Naive thymus-derived CD4-positive, alpha-beta T cell (primary cell): ENCODE data around the gene CRTAC1. TPM values are rescaled to one million over a fixed set of nuclear protein-coding genes. Genes with fewer than 3 reads are reported as not detected.

ENCODE experiments used
- ATAC-seq: fragments of 150-1000 bp; cut with Tn5 transposase; 2 replicates; pipeline ENCODE4 v1.10.0; 2021; ENCODE audit warnings: mild to moderate bottlenecking, moderate library complexity
- CTCF ChIA-PET: fragments of 350-600 bp; sonication (Branson Sonifier 250); formaldehyde crosslinking; loops from one replicate; lab custom pipeline; 2021; ENCODE audit warnings: antibody characterized with exemption; lab: Charles Lee
- POLR2A ChIA-PET: fragments of 350-600 bp; sonication (Branson Sonifier 250); formaldehyde crosslinking; loops from one replicate; lab custom pipeline; 2021; ENCODE audit warnings: antibody characterized with exemption, inconsistent platforms; lab: Charles Lee
- DNase-seq, 9 donors: peaks; one replicate each; pipeline versions ENCODE4 v3.0.0 to v3.0.0-alpha.2; 2020 to 2022; ENCODE audit warnings: mixed read lengths in 1 of 9
- H3K27ac ChIP-seq: one replicate; pipeline ENCODE4 v1.7.0; 2013; ENCODE audit warnings: mild to moderate bottlenecking, low read depth, low read length, moderate library complexity
- H3K27me3 ChIP-seq, 2 donors: one replicate each; pipeline ENCODE4 v1.7.0; 2013; ENCODE audit warnings: low read length in 2 of 2, mild to moderate bottlenecking in 2 of 2, moderate library complexity in 2 of 2; ENCODE audit not compliant: control insufficient read depth in 2 of 2, insufficient read depth in 2 of 2
- H3K36me3 ChIP-seq, 3 experiments: 1 replicate in 2 of 3; 2 replicates in 1 of 3; pipeline ENCODE4 v1.7.0; 2013; ENCODE audit warnings: low read length in 3 of 3, mild to moderate bottlenecking in 3 of 3, moderate library complexity in 1 of 3; ENCODE audit not compliant: insufficient read depth in 3 of 3, control insufficient read depth in 2 of 3
- H3K4me1 ChIP-seq, 2 donors: one replicate each; pipeline ENCODE4 v1.7.0; 2013; ENCODE audit warnings: low read length in 2 of 2, mild to moderate bottlenecking in 2 of 2, moderate library complexity in 1 of 2; ENCODE audit not compliant: control insufficient read depth in 2 of 2, insufficient read depth in 2 of 2
- H3K4me3 ChIP-seq: 2 replicates; pipeline ENCODE4 v1.7.0; 2013; ENCODE audit warnings: mild to moderate bottlenecking, low read length
- H3K9me3 ChIP-seq, 3 experiments: 1 replicate in 2 of 3; 2 replicates in 1 of 3; pipeline ENCODE4 v1.7.0; 2013; ENCODE audit warnings: low read length in 3 of 3; ENCODE audit not compliant: control insufficient read depth in 2 of 3
- H3K27ac Mint-ChIP-seq, 9 donors: one replicate each; pipeline ENCODE4 v1.8.0; 2020 to 2022; ENCODE audit warnings: mixed read lengths in 9 of 9, mild to moderate bottlenecking in 8 of 9, moderate library complexity in 5 of 9, inconsistent platforms in 2 of 9
- H3K27me3 Mint-ChIP-seq, 5 donors: one replicate each; pipeline ENCODE4 v1.8.0; 2021 to 2022; ENCODE audit warnings: mixed read lengths in 5 of 5, mild to moderate bottlenecking in 1 of 5
- H3K36me3 Mint-ChIP-seq, 5 donors: one replicate each; pipeline ENCODE4 v1.8.0; 2020 to 2022; ENCODE audit warnings: mixed read lengths in 5 of 5, mild to moderate bottlenecking in 3 of 5, inconsistent platforms in 1 of 5
- H3K4me1 Mint-ChIP-seq, 7 donors: one replicate each; pipeline ENCODE4 v1.8.0; 2020 to 2022; ENCODE audit warnings: mixed read lengths in 7 of 7, mild to moderate bottlenecking in 3 of 7, inconsistent platforms in 1 of 7
- H3K4me3 Mint-ChIP-seq, 10 donors: one replicate each; pipeline ENCODE4 v1.8.0; 2020 to 2022; ENCODE audit warnings: mild to moderate bottlenecking in 10 of 10, mixed read lengths in 10 of 10, moderate library complexity in 6 of 10, inconsistent platforms in 2 of 10
- H3K9me3 Mint-ChIP-seq, 11 donors: one replicate each; pipeline ENCODE4 v1.8.0; 2020 to 2022; ENCODE audit warnings: mixed read lengths in 11 of 11, mild to moderate bottlenecking in 4 of 11, inconsistent platforms in 1 of 11, moderate library complexity in 1 of 11
- intact Hi-C, 2 donors: fragments of 100-400 bp; cut with micrococcal nuclease; formaldehyde crosslinking; loops; one replicate each; pipeline ENCODE4 v1.15.1; 2023
- polyA plus RNA-seq, 2 donors: library from polyadenylated mRNA; unstranded; fragments of 300-500 nt; fragmentation: Illumina TruSeq; gene quantifications; one replicate each; pipeline ENCODE4 v1.2.3, GENCODE V29; 2021
- total RNA-seq, 6 experiments: library from RNA in 5 of 6; stranded (reverse) in 5 of 6; gene quantifications; 1 replicate in 5 of 6; 2 replicates in 1 of 6; pipeline ENCODE4 v1.2.3 and lab custom pipeline; 2021 to 2026

Gene CRTAC1
- total and polyA plus RNA-seq, 7 experiments from 2014 or later, result not detected

DNA sequence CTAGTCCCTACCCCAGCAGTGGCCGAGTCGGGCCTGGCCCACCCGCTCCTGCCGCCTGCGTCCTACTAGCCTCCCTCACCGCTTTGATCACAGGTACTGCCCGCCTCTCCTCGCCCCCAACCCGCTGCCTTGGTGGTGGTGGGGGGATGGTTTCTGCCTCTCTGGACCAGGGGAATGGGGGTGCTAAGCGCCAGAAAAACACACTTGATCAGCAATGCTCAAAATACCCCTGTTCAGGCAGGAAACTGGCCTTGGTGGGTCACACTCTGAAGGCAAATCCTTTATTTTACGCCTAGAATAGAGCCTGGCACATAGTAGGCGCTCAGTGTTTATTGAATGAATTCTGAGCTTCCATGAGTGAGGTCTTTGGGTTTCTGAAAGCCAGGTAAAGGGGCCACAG is 1.0 kb upstream of the CRTAC1 start:
- DNase-seq (no peak), ATAC-seq (no peak)
- POLR2A ChIA-PET, result no interaction called here
- peak overlapping the region in 6 of 10 donors; percentile 14 to 71 (median 31) for H3K4me3 Mint-ChIP-seq
- no peaks in the 10 kb centered on the region for H3K9me3 Mint-ChIP-seq
- no peaks in the 10 kb centered on the region for H3K36me3 ChIP-seq
- H3K9me3 ChIP-seq, result no peaks in the 10 kb centered on the region
- H3K4me1 Mint-ChIP-seq, result peaks cover 2 to 19% (median 12%) of the 10 kb centered on the region in 7 donors
- H3K4me1 ChIP-seq, result peaks cover 0 to 4% of the 10 kb centered on the region in 2 donors
- H3K27ac Mint-ChIP-seq, result no peak overlapping the region
- no peaks in the 10 kb centered on the region for H3K36me3 Mint-ChIP-seq
- intact Hi-C loops, result no loop called here
- H3K27ac ChIP-seq, result no peak overlapping the region
- CTCF ChIA-PET, result no interaction called here
- peaks cover 69 to 75% (median 72%) of the 10 kb centered on the region in 5 donors for H3K27me3 Mint-ChIP-seq
- no peak overlapping the region for H3K4me3 ChIP-seq
- peaks cover 8 to 17% of the 10 kb centered on the region in 2 donors for H3K27me3 ChIP-seq

DNA sequence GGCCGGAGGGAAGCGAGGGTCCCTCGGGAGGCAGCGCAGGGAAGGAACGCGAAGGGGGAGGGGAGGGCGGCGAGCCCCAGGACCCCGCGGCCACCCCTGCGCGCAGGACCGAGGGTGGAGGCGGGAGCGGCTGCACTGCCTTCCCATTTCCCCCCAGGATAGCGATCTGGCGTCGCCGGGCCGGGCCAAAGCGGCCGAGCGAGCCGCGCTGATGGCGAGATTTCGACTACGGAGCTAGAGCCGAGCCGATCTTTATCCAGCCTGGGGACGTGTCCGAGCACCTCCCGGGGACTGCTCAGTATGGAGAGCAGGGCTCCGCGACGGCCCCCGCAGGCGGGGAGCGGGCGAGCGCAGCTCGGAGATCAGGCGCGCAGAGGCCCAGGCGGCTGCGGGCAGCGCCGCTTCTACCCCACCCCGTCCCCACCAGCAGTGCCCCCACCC is 590 bp upstream of the CRTAC1 start:
- Histone ChIP-seq H3K27ac (no peak overlapping the region), H3K9me3 (no peaks in the 10 kb centered on the region), H3K4me3 (no peak overlapping the region), H3K4me1 (peaks cover 0 to 4% of the 10 kb centered on the region in 2 donors), H3K36me3 (no peaks in the 10 kb centered on the region), H3K27me3 (peaks cover 8 to 15% of the 10 kb centered on the region in 2 donors)
- ChIA-PET CTCF (no interaction called here), POLR2A (no interaction called here)
- Mint-ChIP-seq H3K27ac (no peak overlapping the region), H3K4me3 (peak overlapping the region in 2 of 10 donors; percentile 51 to 71), H3K27me3 (peaks cover 65 to 75% (median 71%) of the 10 kb centered on the region in 5 donors), H3K9me3 (no peaks in the 10 kb centered on the region), H3K4me1 (peaks cover 2 to 19% (median 12%) of the 10 kb centered on the region in 7 donors), H3K36me3 (no peaks in the 10 kb centered on the region)
- DNase-seq, result no peak
- intact Hi-C loops, result no loop called here
- no peak for ATAC-seq

GRCh38 chr10:98029149-98030092 is 1.0 kb downstream of the CRTAC1 start:
- Histone ChIP-seq H3K4me1 (peaks cover 0 to 4% of the 10 kb centered on the region in 2 donors), H3K27ac (no peak overlapping the region), H3K27me3 (peaks cover 8 to 13% of the 10 kb centered on the region in 2 donors), H3K36me3 (no peaks in the 10 kb centered on the region), H3K9me3 (no peaks in the 10 kb centered on the region), H3K4me3 (no peak overlapping the region)
- H3K9me3 Mint-ChIP-seq, result no peaks in the 10 kb centered on the region
- DNase-seq, result no peak
- ATAC-seq, result no peak
- intact Hi-C loops, result loop anchor here in 1 of 2 donors (5.0 to 10.0 kb wide), 2 partner anchors 112 to 265 kb away; no protein-coding TSS in a partner anchor
- peaks cover 2 to 19% (median 12%) of the 10 kb centered on the region in 7 donors for H3K4me1 Mint-ChIP-seq
- CTCF ChIA-PET, result interaction anchor here (1.1 to 1.5 kb wide), 3 partner anchors 10 to 114 kb away, joined by 3 to 6 read pairs (median 3); no protein-coding TSS in a partner anchor
- no peaks in the 10 kb centered on the region for H3K36me3 Mint-ChIP-seq
- peaks cover 59 to 70% (median 65%) of the 10 kb centered on the region in 5 donors for H3K27me3 Mint-ChIP-seq
- H3K27ac Mint-ChIP-seq, result no peak overlapping the region
- POLR2A ChIA-PET, result no interaction called here
- H3K4me3 Mint-ChIP-seq, result peak overlapping the region in 8 of 10 donors; percentile 28 to 69 (median 56)

GRCh38 chr10:98028168-98028770 is 2.2 kb downstream of the CRTAC1 start:
- peak overlapping the region in 1 of 9 donors; percentile 5 for H3K27ac Mint-ChIP-seq
- peaks cover 2 to 19% (median 12%) of the 10 kb centered on the region in 7 donors for H3K4me1 Mint-ChIP-seq
- intact Hi-C loops, result loop anchor here in 1 of 2 donors (5.0 to 10.0 kb wide), 2 partner anchors 111 to 263 kb away; no protein-coding TSS in a partner anchor
- H3K4me3 ChIP-seq, result no peak overlapping the region
- no peaks in the 10 kb centered on the region for H3K9me3 Mint-ChIP-seq
- POLR2A ChIA-PET, result no interaction called here
- peak; percentile 78 for ATAC-seq
- H3K4me1 ChIP-seq, result peaks cover 0 to 4% of the 10 kb centered on the region in 2 donors
- H3K27me3 Mint-ChIP-seq, result peaks cover 57 to 65% (median 62%) of the 10 kb centered on the region in 5 donors
- no peaks in the 10 kb centered on the region for H3K36me3 ChIP-seq
- peak in 8 of 9 donors; percentile 18 to 58 (median 41) for DNase-seq
- H3K9me3 ChIP-seq, result no peaks in the 10 kb centered on the region
- H3K27me3 ChIP-seq, result peaks cover 8 to 13% of the 10 kb centered on the region in 2 donors
- H3K4me3 Mint-ChIP-seq, result peak overlapping the region in 5 of 10 donors; percentile 17 to 77 (median 55)
- no peaks in the 10 kb centered on the region for H3K36me3 Mint-ChIP-seq
- CTCF ChIA-PET, result interaction anchor here (1.1 to 1.6 kb wide), 5 partner anchors 8 to 113 kb away, joined by 3 to 6 read pairs (median 3); no protein-coding TSS in a partner anchor
- H3K27ac ChIP-seq, result no peak overlapping the region

GRCh38 chr10:98023024-98023423 is 7.4 kb downstream of the CRTAC1 start:
- POLR2A ChIA-PET, result no interaction called here
- CTCF ChIA-PET, result no interaction called here

GRCh38 chr10:98020784-98021183 is 9.6 kb downstream of the CRTAC1 start:
- ATAC-seq (no peak), DNase-seq (no peak)
- no peaks in the 10 kb centered on the region for H3K9me3 Mint-ChIP-seq
- CTCF ChIA-PET, result no interaction called here
- H3K27ac Mint-ChIP-seq, result no peak overlapping the region
- H3K4me1 Mint-ChIP-seq, result no peaks in the 10 kb centered on the region
- H3K27ac ChIP-seq, result no peak overlapping the region
- peaks cover 0 to 3% of the 10 kb centered on the region in 2 donors for H3K27me3 ChIP-seq
- peaks cover 19 to 47% (median 30%) of the 10 kb centered on the region in 5 donors for H3K27me3 Mint-ChIP-seq
- H3K36me3 Mint-ChIP-seq, result no peaks in the 10 kb centered on the region
- no peak overlapping the region for H3K4me3 ChIP-seq
- H3K36me3 ChIP-seq, result no peaks in the 10 kb centered on the region
- POLR2A ChIA-PET, result no interaction called here
- no peaks in the 10 kb centered on the region for H3K9me3 ChIP-seq
- H3K4me3 Mint-ChIP-seq, result no peak overlapping the region
- no peaks in the 10 kb centered on the region for H3K4me1 ChIP-seq
- intact Hi-C loops, result loop anchor here in 1 of 2 donors (10.0 kb wide), 1 partner anchor 256 kb away; no protein-coding TSS in a partner anchor

More at GRCh38 chr10:98023024-98023423, 7.4 kb downstream of the CRTAC1 start:
- Mint-ChIP-seq H3K4me1 (peaks cover 0 to under 1% (median 0%) of the 10 kb centered on the region in 7 donors), H3K9me3 (no peaks in the 10 kb centered on the region), H3K36me3 (no peaks in the 10 kb centered on the region), H3K27me3 (peaks cover 38 to 52% (median 40%) of the 10 kb centered on the region in 5 donors), H3K4me3 (no peak overlapping the region), H3K27ac (no peak overlapping the region)
- no peak overlapping the region for H3K4me3 ChIP-seq
- peaks cover 3 to 5% of the 10 kb centered on the region in 2 donors for H3K27me3 ChIP-seq
- H3K9me3 ChIP-seq, result no peaks in the 10 kb centered on the region
- intact Hi-C loops, result loop anchor here in 1 of 2 donors (10.0 kb wide), 1 partner anchor 258 kb away; no protein-coding TSS in a partner anchor
- no peaks in the 10 kb centered on the region for H3K36me3 ChIP-seq
- DNase-seq (no peak), ATAC-seq (no peak)
- H3K4me1 ChIP-seq, result no peaks in the 10 kb centered on the region
- H3K27ac ChIP-seq, result no peak overlapping the region
